DOHH2 (cell line): Measurements from ENCODE around the gene ZNF581.

ENCODE experiments used
- EZH2phosphoT487 ChIP-seq: fragments of 200-600 bp; sonication (generic); IDR thresholded peaks from 2 replicates; pipeline ENCODE4 v1.6.1; 2017; ENCODE audit warnings: borderline replicate concordance, mild to moderate bottlenecking, antibody characterized with exemption, low read length, moderate library complexity, mixed read lengths
- TF ChIP-seq, protein P1 (sequence below): fragments of 200-600 bp; sonication (generic); IDR thresholded peaks from one replicate; pipeline ENCODE4 v1.5.1; 2014; ENCODE audit warnings: antibody characterized with exemption, mild to moderate bottlenecking, low read depth, low read length; ENCODE audit not compliant: poor library complexity, severe bottlenecking

DNA sequence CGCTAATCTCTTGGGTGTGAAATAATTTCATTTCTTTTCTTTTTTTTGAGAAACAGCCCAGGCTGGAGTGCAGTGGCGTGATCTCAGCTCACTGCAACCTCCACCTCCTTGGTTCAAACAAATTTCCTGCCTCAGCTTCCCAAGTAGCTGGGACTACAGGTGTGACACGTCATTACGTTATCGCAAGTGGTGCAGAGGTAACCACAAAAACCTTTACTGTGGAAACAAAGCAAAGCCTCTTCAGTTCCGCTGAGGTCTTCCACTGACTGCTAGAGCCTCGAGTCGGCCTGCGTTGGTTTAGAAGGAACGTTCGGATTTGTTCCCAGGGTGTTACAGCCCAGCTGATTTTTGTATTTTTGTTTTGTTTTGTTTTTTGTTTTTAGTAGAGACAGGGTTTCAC lies 17.1 kb upstream of the ZNF581 start:
- TF ChIP-seq, protein P1, sequence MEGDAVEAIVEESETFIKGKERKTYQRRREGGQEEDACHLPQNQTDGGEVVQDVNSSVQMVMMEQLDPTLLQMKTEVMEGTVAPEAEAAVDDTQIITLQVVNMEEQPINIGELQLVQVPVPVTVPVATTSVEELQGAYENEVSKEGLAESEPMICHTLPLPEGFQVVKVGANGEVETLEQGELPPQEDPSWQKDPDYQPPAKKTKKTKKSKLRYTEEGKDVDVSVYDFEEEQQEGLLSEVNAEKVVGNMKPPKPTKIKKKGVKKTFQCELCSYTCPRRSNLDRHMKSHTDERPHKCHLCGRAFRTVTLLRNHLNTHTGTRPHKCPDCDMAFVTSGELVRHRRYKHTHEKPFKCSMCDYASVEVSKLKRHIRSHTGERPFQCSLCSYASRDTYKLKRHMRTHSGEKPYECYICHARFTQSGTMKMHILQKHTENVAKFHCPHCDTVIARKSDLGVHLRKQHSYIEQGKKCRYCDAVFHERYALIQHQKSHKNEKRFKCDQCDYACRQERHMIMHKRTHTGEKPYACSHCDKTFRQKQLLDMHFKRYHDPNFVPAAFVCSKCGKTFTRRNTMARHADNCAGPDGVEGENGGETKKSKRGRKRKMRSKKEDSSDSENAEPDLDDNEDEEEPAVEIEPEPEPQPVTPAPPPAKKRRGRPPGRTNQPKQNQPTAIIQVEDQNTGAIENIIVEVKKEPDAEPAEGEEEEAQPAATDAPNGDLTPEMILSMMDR = no peak
- no peak for TF ChIP-seq EZH2phosphoT487
